ENCODE data around the gene ZDHHC3. TPM values are rescaled to one million over a fixed set of nuclear protein-coding genes. Genes with fewer than 3 reads are reported as not detected.

The ZDHHC3 gene, protein sequence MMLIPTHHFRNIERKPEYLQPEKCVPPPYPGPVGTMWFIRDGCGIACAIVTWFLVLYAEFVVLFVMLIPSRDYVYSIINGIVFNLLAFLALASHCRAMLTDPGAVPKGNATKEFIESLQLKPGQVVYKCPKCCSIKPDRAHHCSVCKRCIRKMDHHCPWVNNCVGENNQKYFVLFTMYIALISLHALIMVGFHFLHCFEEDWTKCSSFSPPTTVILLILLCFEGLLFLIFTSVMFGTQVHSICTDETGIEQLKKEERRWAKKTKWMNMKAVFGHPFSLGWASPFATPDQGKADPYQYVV
- total RNA-seq (10 to 100 TPM; 40.9 to 41.8 TPM), polyA plus RNA-seq (46.3 TPM)

DNA sequence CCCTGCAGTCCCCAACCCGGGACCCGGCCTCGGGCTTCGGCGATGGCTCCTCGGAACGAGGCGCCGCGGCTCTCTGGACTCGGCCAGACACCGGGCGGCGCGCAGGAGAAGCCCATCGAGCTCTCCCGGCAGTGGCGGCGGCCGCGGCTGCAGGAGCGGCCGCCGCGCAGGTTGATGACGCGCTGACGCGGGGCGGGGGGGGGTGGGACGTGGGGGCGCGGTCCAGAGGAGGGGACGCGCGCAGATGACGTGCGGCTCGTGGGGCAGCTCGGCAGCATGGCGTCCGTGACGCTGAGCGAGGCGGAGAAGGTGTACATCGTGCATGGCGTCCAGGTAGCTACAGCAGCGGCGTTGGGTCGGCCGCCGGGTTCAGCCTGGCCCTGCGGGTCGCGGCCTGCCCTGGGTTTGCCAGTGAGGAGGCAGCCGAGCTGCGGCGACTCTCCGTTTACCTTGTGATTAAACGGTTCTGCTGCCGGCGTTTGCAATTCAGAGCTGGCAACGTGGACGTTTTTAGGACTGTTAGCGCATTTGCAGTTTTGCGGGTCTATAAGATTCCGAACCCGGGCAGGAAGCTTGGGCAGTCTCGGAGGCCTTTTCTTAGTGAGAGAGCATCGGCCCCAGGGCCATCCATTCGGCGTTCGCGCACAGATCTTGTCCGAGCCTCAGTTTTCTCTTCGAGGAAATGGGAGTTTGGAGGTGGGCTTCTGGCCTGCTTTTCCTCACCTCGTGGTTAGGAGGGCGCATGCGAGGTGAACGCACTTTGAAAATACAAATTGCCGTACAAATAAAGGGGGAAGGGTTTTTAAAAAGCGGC is at the start of gene ZDHHC3, which contains the start of gene EXOSC7:
TSS of gene ZDHHC3 (minus strand) at position 173 of the 814 bp plus-strand sequence. CDS start 16,738 bp downstream, outside the sequence.
TSS of gene EXOSC7 (plus strand) at position 243 of the 814 bp plus-strand sequence. CDS start at position 277, 34 bp downstream.
- Mint-ChIP-seq H3K4me3 (peak within 1 kb of the TSS; percentile 91 to 100 (median 94)), H3K9me3 (peaks cover 0 to 2% (median 0%) of the 10 kb centered on the region in 5 donors), H3K4me1 (peaks cover 59 to 75% (median 71%) of the 10 kb centered on the region in 3 donors), H3K27me3 (peaks cover 0 to 2% of the 10 kb centered on the region in 2 donors), H3K27ac (peak within 1 kb of the TSS; percentile 84 to 98 (median 95)), H3K36me3 (peaks cover 0 to 20% (median 1%) of the 10 kb centered on the region in 3 donors)
- H3K9me3 ChIP-seq (ENCODE audit: low read length) = no peaks in the 10 kb centered on the region
- CTCF ChIA-PET = interaction anchor here (1.0 to 3.6 kb wide), 4 partner anchors 17 to 61 kb away, joined by 3 to 13 read pairs (median 4); no protein-coding TSS in a partner anchor
- H3K4me1 ChIP-seq (ENCODE audit: insufficient read depth, low read length) = peaks cover 52% of the 10 kb centered on the region
- peak within 1 kb of the TSS; percentile 96 for H3K4me3 ChIP-seq (ENCODE audit: low read length)
- DNase-seq = peak; percentile 82 to 91 (median 83)
- H3K27ac ChIP-seq (ENCODE audit: low read depth, low read length) = peak within 1 kb of the TSS; percentile 92
- no peaks in the 10 kb centered on the region for H3K36me3 ChIP-seq (ENCODE audit: insufficient read depth, low read length)
- H3K27me3 ChIP-seq (ENCODE audit: insufficient read depth, low read length, poor library complexity, severe bottlenecking) = no peaks in the 10 kb centered on the region
- POLR2A ChIA-PET = interaction anchor here (0.5 to 1.6 kb wide), 4 partner anchors 9 to 350 kb away, joined by 3 to 6 read pairs (median 4); partner anchors contain the start of genes KIAA1143, KIF15 and ZNF501

DNA sequence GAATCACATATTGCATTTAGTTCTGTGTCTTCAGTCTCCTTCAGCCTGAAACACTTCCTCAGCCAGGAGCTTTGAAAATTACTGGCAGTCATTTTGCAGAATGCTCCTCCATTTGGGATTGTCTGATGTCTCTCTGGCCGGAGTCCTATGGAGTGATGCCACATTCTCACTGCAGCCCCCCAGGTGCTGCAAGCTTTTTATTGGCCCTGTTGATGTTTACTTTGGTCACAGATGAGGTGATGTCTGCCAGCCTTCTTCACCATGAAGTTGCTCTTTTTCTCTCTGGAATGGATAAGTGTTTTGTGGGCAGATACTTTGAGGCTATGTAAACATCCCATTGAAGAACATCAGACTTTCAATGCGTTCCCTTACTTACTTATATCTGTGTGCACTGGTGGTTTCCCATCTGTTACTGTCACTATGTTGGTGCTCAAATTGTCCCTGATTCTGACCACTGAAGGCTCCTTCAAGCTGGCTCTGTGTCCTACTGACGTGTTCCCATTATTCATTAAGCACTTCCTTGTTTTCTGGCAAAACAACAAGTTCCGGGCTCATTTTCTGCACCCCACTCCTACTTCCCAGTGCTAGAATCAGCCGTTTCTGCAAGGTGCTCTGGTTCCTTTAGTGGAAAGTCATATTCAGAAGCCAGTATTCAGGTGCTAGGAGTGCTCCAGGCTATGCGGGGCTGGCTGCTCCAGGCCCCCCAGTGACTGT is 48.7 kb upstream of the ZDHHC3 start:
- H3K27me3 ChIP-seq (ENCODE audit: insufficient read depth, low read length, poor library complexity, severe bottlenecking) = no peaks in the 10 kb centered on the region
- Mint-ChIP-seq H3K36me3 (no peaks in the 10 kb centered on the region), H3K4me1 (peaks cover 10 to 14% (median 11%) of the 10 kb centered on the region in 3 donors), H3K9me3 (no peaks in the 10 kb centered on the region), H3K27ac (no peak overlapping the region), H3K27me3 (peaks cover 5 to 10% of the 10 kb centered on the region in 2 donors), H3K4me3 (no peak overlapping the region)
- ChIA-PET CTCF (no interaction called here), POLR2A (no interaction called here)
- H3K4me3 ChIP-seq (ENCODE audit: low read length) = no peak overlapping the region
- H3K9me3 ChIP-seq (ENCODE audit: low read length) = no peaks in the 10 kb centered on the region
- H3K4me1 ChIP-seq (ENCODE audit: insufficient read depth, low read length) = peaks cover 12% of the 10 kb centered on the region
- no peak for DNase-seq
- no peak overlapping the region for H3K27ac ChIP-seq (ENCODE audit: low read depth, low read length)
- H3K36me3 ChIP-seq (ENCODE audit: insufficient read depth, low read length) = no peaks in the 10 kb centered on the region

DNA sequence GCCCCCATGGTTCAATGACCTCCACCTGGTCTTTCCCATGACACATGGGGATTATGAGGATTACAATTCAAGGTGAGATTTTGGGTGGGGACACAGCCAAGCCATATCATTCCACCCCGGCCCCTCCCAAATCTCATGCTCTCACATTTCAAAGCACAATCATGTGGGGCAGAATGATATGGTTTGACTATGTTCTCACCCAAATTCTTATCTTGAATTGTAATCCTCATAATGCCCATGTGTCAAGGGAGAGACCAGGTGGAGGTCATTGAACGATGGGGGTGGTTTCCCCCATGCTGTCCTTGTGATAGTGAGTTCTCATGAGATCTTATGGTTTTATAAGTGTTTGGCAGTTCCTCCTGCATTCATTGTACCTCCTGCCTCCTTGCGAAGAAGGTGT is 47.7 kb upstream of the ZDHHC3 start:
- Histone ChIP-seq H3K27me3 (ENCODE audit: insufficient read depth, low read length, poor library complexity, severe bottlenecking) (no peaks in the 10 kb centered on the region), H3K36me3 (ENCODE audit: insufficient read depth, low read length) (no peaks in the 10 kb centered on the region), H3K27ac (ENCODE audit: low read depth, low read length) (no peak overlapping the region), H3K4me1 (ENCODE audit: insufficient read depth, low read length) (peaks cover 12% of the 10 kb centered on the region), H3K4me3 (ENCODE audit: low read length) (no peak overlapping the region), H3K9me3 (ENCODE audit: low read length) (no peaks in the 10 kb centered on the region)
- Mint-ChIP-seq H3K4me3 (no peak overlapping the region), H3K9me3 (no peaks in the 10 kb centered on the region), H3K4me1 (peaks cover 10 to 14% (median 11%) of the 10 kb centered on the region in 3 donors), H3K27ac (peak overlapping the region in 1 of 8 donors; percentile 48), H3K36me3 (peaks cover 0 to 1% (median 0%) of the 10 kb centered on the region in 3 donors), H3K27me3 (peaks cover 3 to 4% of the 10 kb centered on the region in 2 donors)
- ChIA-PET POLR2A (no interaction called here), CTCF (no interaction called here)
- DNase-seq = no peak

DNA sequence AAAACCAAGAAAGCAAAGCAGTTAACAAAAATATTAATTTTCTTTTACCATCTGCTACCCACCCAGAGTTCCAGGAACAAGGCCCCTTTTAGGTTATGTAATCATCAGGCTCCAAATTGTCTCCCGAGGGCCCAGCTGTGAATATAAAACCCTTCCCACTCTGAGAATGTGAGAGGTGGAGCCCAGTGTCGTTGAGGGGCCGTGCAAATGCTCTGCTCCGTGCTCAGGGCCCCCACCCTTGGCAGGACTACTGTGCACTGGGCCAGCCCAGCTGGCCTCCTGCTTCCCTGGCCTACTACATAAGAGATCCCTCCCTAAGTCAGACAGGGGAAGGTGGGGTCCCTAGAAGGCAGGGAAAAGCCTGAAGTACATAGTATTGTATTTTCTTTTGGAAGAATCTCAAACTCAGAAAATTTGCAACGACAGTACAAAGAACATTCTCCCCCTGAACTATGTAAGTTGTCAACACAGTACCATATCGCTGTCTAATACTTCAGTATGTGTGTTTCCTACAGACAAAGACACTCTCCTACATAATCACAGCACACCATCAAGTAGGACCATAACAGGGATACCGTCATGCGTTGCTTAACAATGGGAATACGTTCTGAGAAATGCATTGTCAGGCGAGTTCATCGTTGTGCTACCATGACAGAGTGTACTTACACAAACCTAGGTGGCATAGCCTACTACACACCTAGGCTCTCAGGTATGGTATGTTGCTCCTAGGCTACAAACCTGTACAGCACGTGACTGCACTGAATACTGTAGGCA is 45.7 kb upstream of the ZDHHC3 start:
- no peak overlapping the region for H3K4me3 Mint-ChIP-seq
- H3K4me1 Mint-ChIP-seq = peaks cover 10 to 14% (median 11%) of the 10 kb centered on the region in 3 donors
- no peaks in the 10 kb centered on the region for H3K27me3 ChIP-seq (ENCODE audit: insufficient read depth, low read length, poor library complexity, severe bottlenecking)
- no peaks in the 10 kb centered on the region for H3K9me3 ChIP-seq (ENCODE audit: low read length)
- ChIA-PET CTCF (no interaction called here), POLR2A (no interaction called here)
- no peaks in the 10 kb centered on the region for H3K36me3 ChIP-seq (ENCODE audit: insufficient read depth, low read length)
- peak overlapping the region in 1 of 8 donors; percentile 60 for H3K27ac Mint-ChIP-seq
- peaks cover 0 to 10% (median 4%) of the 10 kb centered on the region in 3 donors for H3K36me3 Mint-ChIP-seq
- no peaks in the 10 kb centered on the region for H3K9me3 Mint-ChIP-seq
- peaks cover 12% of the 10 kb centered on the region for H3K4me1 ChIP-seq (ENCODE audit: insufficient read depth, low read length)
- DNase-seq = no peak
- H3K27ac ChIP-seq (ENCODE audit: low read depth, low read length) = no peak overlapping the region
- no peak overlapping the region for H3K4me3 ChIP-seq (ENCODE audit: low read length)
- peaks cover 0 to 2% of the 10 kb centered on the region in 2 donors for H3K27me3 Mint-ChIP-seq

DNA sequence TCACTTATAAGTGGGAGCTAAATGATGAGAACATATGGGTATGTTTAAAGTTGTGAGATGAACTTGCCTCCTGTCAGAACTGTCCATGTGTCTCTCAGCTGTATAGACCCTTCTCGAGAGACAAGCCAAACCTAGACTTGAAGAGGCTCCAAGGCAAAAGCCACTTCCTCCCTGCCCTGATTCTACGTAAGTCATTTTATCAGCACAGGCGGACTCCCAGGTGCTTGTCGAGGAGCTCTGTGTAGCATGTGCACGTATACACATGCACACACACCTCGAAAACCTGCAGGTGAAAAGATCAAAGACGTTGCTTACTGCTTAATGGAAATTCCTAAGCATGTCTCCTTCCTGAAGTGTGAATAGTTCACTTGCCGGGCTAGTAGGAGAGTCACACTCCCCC is 44.6 kb upstream of the ZDHHC3 start:
- DNase-seq = peak in 1 of 5 donors; percentile 39
- peaks cover 10 to 14% (median 11%) of the 10 kb centered on the region in 3 donors for H3K4me1 Mint-ChIP-seq
- H3K4me3 ChIP-seq (ENCODE audit: low read length) = no peak overlapping the region
- no peaks in the 10 kb centered on the region for H3K27me3 ChIP-seq (ENCODE audit: insufficient read depth, low read length, poor library complexity, severe bottlenecking)
- H3K4me1 ChIP-seq (ENCODE audit: insufficient read depth, low read length) = peaks cover 12% of the 10 kb centered on the region
- no peaks in the 10 kb centered on the region for H3K9me3 ChIP-seq (ENCODE audit: low read length)
- no peak overlapping the region for H3K4me3 Mint-ChIP-seq
- no peaks in the 10 kb centered on the region for H3K36me3 ChIP-seq (ENCODE audit: insufficient read depth, low read length)
- H3K9me3 Mint-ChIP-seq = no peaks in the 10 kb centered on the region
- ChIA-PET POLR2A (no interaction called here), CTCF (interaction anchor here (1.2 kb wide), 1 partner anchor 16 kb away, joined by 4 read pairs; no protein-coding TSS in a partner anchor)
- H3K27ac Mint-ChIP-seq = peak overlapping the region in 4 of 8 donors; percentile 1 to 81 (median 68)
- H3K36me3 Mint-ChIP-seq = peaks cover 0 to 17% (median 5%) of the 10 kb centered on the region in 3 donors
- no peak overlapping the region for H3K27ac ChIP-seq (ENCODE audit: low read depth, low read length)
- peaks cover 0 to 2% of the 10 kb centered on the region in 2 donors for H3K27me3 Mint-ChIP-seq

DNA sequence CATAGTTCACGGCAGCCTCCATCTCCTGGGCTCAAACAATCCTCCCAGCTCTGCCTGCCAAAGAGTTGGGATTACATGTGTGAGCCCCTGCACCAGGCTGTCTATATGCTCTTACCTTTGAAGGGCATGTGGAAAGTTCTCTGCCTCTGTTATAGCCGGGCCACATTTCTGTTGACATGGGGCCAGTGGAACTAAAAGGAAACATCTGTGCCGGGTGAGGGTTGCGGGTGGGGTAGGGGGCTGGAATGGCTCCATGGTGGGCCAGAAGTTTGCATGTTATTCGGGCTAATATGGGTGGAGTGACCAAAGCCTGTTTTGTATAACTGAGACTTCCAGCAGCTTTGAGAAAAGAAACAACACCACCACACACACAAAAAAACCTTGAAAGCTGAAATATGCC is 41.8 kb upstream of the ZDHHC3 start:
- Histone ChIP-seq H3K27ac (ENCODE audit: low read depth, low read length) (no peak overlapping the region), H3K27me3 (ENCODE audit: insufficient read depth, low read length, poor library complexity, severe bottlenecking) (no peaks in the 10 kb centered on the region), H3K4me3 (ENCODE audit: low read length) (no peak overlapping the region), H3K9me3 (ENCODE audit: low read length) (no peaks in the 10 kb centered on the region), H3K36me3 (ENCODE audit: insufficient read depth, low read length) (peaks cover 2% of the 10 kb centered on the region), H3K4me1 (ENCODE audit: insufficient read depth, low read length) (peaks cover 12% of the 10 kb centered on the region)
- Mint-ChIP-seq H3K4me1 (peaks cover 10 to 14% (median 11%) of the 10 kb centered on the region in 3 donors), H3K27ac (peak overlapping the region in 2 of 8 donors; percentile 36 to 95), H3K9me3 (no peaks in the 10 kb centered on the region), H3K36me3 (peaks cover 3 to 24% (median 19%) of the 10 kb centered on the region in 3 donors), H3K27me3 (no peaks in the 10 kb centered on the region), H3K4me3 (no peak overlapping the region)
- no peak for DNase-seq
- ChIA-PET CTCF (no interaction called here), POLR2A (no interaction called here)

DNA sequence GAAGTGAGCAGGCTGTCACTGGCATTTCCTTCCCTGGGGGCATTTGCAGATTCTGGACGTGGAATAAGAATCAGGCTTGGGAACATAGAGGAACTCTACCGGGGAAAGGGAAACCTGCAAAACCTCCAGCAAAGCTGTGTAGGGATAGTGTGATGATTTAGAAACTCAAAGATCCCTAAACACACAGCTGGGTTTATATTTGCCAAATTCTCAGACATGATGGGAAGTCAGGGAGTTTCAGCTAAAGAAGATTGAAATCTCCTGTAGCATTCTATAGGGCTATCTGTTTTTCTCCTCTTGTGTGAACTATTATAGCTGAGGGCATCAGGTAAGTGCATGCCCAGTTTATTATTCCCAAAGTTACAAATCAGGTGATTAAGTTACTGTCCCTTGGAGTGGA is 40.9 kb upstream of the ZDHHC3 start:
- no peak overlapping the region for H3K4me3 Mint-ChIP-seq
- no peaks in the 10 kb centered on the region for H3K9me3 ChIP-seq (ENCODE audit: low read length)
- H3K27me3 Mint-ChIP-seq = no peaks in the 10 kb centered on the region
- H3K27me3 ChIP-seq (ENCODE audit: insufficient read depth, low read length, poor library complexity, severe bottlenecking) = no peaks in the 10 kb centered on the region
- peaks cover 10% of the 10 kb centered on the region for H3K36me3 ChIP-seq (ENCODE audit: insufficient read depth, low read length)
- no peak overlapping the region for H3K4me3 ChIP-seq (ENCODE audit: low read length)
- H3K27ac ChIP-seq (ENCODE audit: low read depth, low read length) = no peak overlapping the region
- DNase-seq = no peak
- peaks cover 3 to 33% (median 23%) of the 10 kb centered on the region in 3 donors for H3K36me3 Mint-ChIP-seq
- H3K9me3 Mint-ChIP-seq = no peaks in the 10 kb centered on the region
- H3K4me1 Mint-ChIP-seq = peaks cover 10 to 14% (median 11%) of the 10 kb centered on the region in 3 donors
- H3K27ac Mint-ChIP-seq = no peak overlapping the region
- ChIA-PET POLR2A (no interaction called here), CTCF (no interaction called here)
- H3K4me1 ChIP-seq (ENCODE audit: insufficient read depth, low read length) = peaks cover 12% of the 10 kb centered on the region

All from CD8-positive, alpha-beta memory T cell (primary cell).